Central memory CD8-positive, alpha-beta T cell (primary cell): ENCODE results near the gene EFCAB10.

Experiments used
- ATAC-seq: fragments of 150-1000 bp; cut with Tn5 transposase; replicated peaks from 2 replicates; pipeline ENCODE4 v1.10.0; 2022; ENCODE audit warnings: mild to moderate bottlenecking, moderate FRiP score, moderate number of reproducible peaks; ENCODE audit not compliant: poor library complexity, severe bottlenecking; ENCODE audit errors: extremely low read depth
- DNase-seq, 2 donors: peaks; one replicate each; pipeline ENCODE4 v3.0.0; 2021; ENCODE audit warnings: low spot score in 2 of 2
- H3K27ac Mint-ChIP-seq: one replicate; pipeline ENCODE4 v1.8.0; 2022; ENCODE audit warnings: low read depth, mild to moderate bottlenecking, moderate library complexity, mixed read lengths
- H3K27me3 Mint-ChIP-seq: one replicate; pipeline ENCODE4 v1.8.0; 2022; ENCODE audit warnings: mixed read lengths
- H3K36me3 Mint-ChIP-seq: one replicate; pipeline ENCODE4 v1.8.0; 2022; ENCODE audit warnings: mild to moderate bottlenecking, moderate library complexity, mixed read lengths; ENCODE audit not compliant: insufficient read depth
- H3K4me1 Mint-ChIP-seq: one replicate; pipeline ENCODE4 v1.8.0; 2022; ENCODE audit warnings: mixed read lengths
- H3K4me3 Mint-ChIP-seq: one replicate; pipeline ENCODE4 v1.8.0; 2022; ENCODE audit warnings: mild to moderate bottlenecking, moderate library complexity, mixed read lengths
- H3K9me3 Mint-ChIP-seq: one replicate; pipeline ENCODE4 v1.8.0; 2022; ENCODE audit warnings: mixed read lengths

EFCAB10 gene

GRCh38 chr7:105589356-105590077, 8.2 kb upstream of the EFCAB10 start:
- DNase-seq (peak in 1 of 2 donors; percentile 30), ATAC-seq (peak; percentile 93)
- H3K36me3 Mint-ChIP-seq = no peaks in the 10 kb centered on the region
- no peaks in the 10 kb centered on the region for H3K9me3 Mint-ChIP-seq
- no peak overlapping the region for H3K27ac Mint-ChIP-seq
- peaks cover 6% of the 10 kb centered on the region for H3K4me1 Mint-ChIP-seq
- H3K4me3 Mint-ChIP-seq = no peak overlapping the region
- H3K27me3 Mint-ChIP-seq = no peaks in the 10 kb centered on the region

- no peak for DNase-seq
- no peak for ATAC-seq
- no peaks in the 10 kb centered on the region for H3K27me3 Mint-ChIP-seq
- H3K36me3 Mint-ChIP-seq = no peaks in the 10 kb centered on the region
- no peaks in the 10 kb centered on the region for H3K9me3 Mint-ChIP-seq
- no peak overlapping the region for H3K4me3 Mint-ChIP-seq
- peaks cover 6% of the 10 kb centered on the region for H3K4me1 Mint-ChIP-seq
- no peak overlapping the region for H3K27ac Mint-ChIP-seq
Measured at GRCh38 chr7:105587909-105588635, 6.8 kb upstream of the EFCAB10 start.

- H3K27ac Mint-ChIP-seq = no peak overlapping the region
- ATAC-seq (no peak), DNase-seq (no peak)
- peaks cover 16% of the 10 kb centered on the region for H3K27me3 Mint-ChIP-seq
- no peaks in the 10 kb centered on the region for H3K36me3 Mint-ChIP-seq
- no peak overlapping the region for H3K4me3 Mint-ChIP-seq
- H3K4me1 Mint-ChIP-seq = peaks cover 11% of the 10 kb centered on the region
- H3K9me3 Mint-ChIP-seq = no peaks in the 10 kb centered on the region
Measured at GRCh38 chr7:105585850-105586500, 4.7 kb upstream of the EFCAB10 start.

- Mint-ChIP-seq H3K27me3 (peaks cover 21% of the 10 kb centered on the region), H3K9me3 (no peaks in the 10 kb centered on the region), H3K4me1 (peaks cover 9% of the 10 kb centered on the region), H3K36me3 (no peaks in the 10 kb centered on the region), H3K4me3 (no peak overlapping the region), H3K27ac (no peak overlapping the region)
- no peak for DNase-seq
- no peak for ATAC-seq
Measured at GRCh38 chr7:105584165-105584564, 2.9 kb upstream of the EFCAB10 start.

GRCh38 chr7:105583061-105583460, 1.8 kb upstream of the EFCAB10 start:
- H3K27ac Mint-ChIP-seq = no peak overlapping the region
- H3K36me3 Mint-ChIP-seq = no peaks in the 10 kb centered on the region
- peaks cover 21% of the 10 kb centered on the region for H3K27me3 Mint-ChIP-seq
- H3K9me3 Mint-ChIP-seq = no peaks in the 10 kb centered on the region
- ATAC-seq (no peak), DNase-seq (no peak)
- peaks cover 8% of the 10 kb centered on the region for H3K4me1 Mint-ChIP-seq
- no peak overlapping the region for H3K4me3 Mint-ChIP-seq

GRCh38 chr7:105580022-105580740, 1.1 kb downstream of the EFCAB10 start:
- peaks cover 8% of the 10 kb centered on the region for H3K4me1 Mint-ChIP-seq
- H3K27me3 Mint-ChIP-seq = peaks cover 21% of the 10 kb centered on the region
- ATAC-seq (no peak), DNase-seq (no peak)
- no peak overlapping the region for H3K27ac Mint-ChIP-seq
- no peaks in the 10 kb centered on the region for H3K36me3 Mint-ChIP-seq
- H3K4me3 Mint-ChIP-seq = no peak overlapping the region
- H3K9me3 Mint-ChIP-seq = no peaks in the 10 kb centered on the region

GRCh38 chr7:105578496-105578895, 2.8 kb downstream of the EFCAB10 start:
- H3K9me3 Mint-ChIP-seq = no peaks in the 10 kb centered on the region
- H3K4me3 Mint-ChIP-seq = no peak overlapping the region
- H3K27me3 Mint-ChIP-seq = peaks cover 21% of the 10 kb centered on the region
- ATAC-seq (no peak), DNase-seq (no peak)
- no peak overlapping the region for H3K27ac Mint-ChIP-seq
- H3K36me3 Mint-ChIP-seq = no peaks in the 10 kb centered on the region
- H3K4me1 Mint-ChIP-seq = peaks cover 8% of the 10 kb centered on the region

GRCh38 chr7:105577251-105577650, 4.0 kb downstream of the EFCAB10 start:
- Mint-ChIP-seq H3K36me3 (no peaks in the 10 kb centered on the region), H3K27me3 (peaks cover 18% of the 10 kb centered on the region), H3K4me1 (peaks cover 8% of the 10 kb centered on the region), H3K9me3 (no peaks in the 10 kb centered on the region), H3K4me3 (no peak overlapping the region), H3K27ac (no peak overlapping the region)
- no peak for ATAC-seq
- no peak for DNase-seq

GRCh38 chr7:105571891-105572290, 9.4 kb downstream of the EFCAB10 start:
- Mint-ChIP-seq H3K27ac (no peak overlapping the region), H3K4me3 (no peak overlapping the region), H3K27me3 (no peaks in the 10 kb centered on the region), H3K4me1 (no peaks in the 10 kb centered on the region), H3K9me3 (no peaks in the 10 kb centered on the region), H3K36me3 (peaks cover 18% of the 10 kb centered on the region)
- ATAC-seq (no peak), DNase-seq (no peak)

GRCh38 chr7:105567821-105568220, 13.5 kb downstream of the EFCAB10 start:
- Mint-ChIP-seq H3K9me3 (no peaks in the 10 kb centered on the region), H3K27ac (peak overlapping the region; percentile 22), H3K36me3 (peaks cover 41% of the 10 kb centered on the region), H3K4me1 (no peaks in the 10 kb centered on the region), H3K27me3 (no peaks in the 10 kb centered on the region), H3K4me3 (no peak overlapping the region)
- DNase-seq = no peak
- ATAC-seq = no peak

GRCh38 chr7:105567024-105567423, 14.3 kb downstream of the EFCAB10 start:
- no peaks in the 10 kb centered on the region for H3K9me3 Mint-ChIP-seq
- H3K4me3 Mint-ChIP-seq = no peak overlapping the region
- ATAC-seq (no peak), DNase-seq (no peak)
- no peak overlapping the region for H3K27ac Mint-ChIP-seq
- H3K27me3 Mint-ChIP-seq = no peaks in the 10 kb centered on the region
- peaks cover 46% of the 10 kb centered on the region for H3K36me3 Mint-ChIP-seq
- H3K4me1 Mint-ChIP-seq = no peaks in the 10 kb centered on the region

- no peak for DNase-seq
- H3K4me1 Mint-ChIP-seq = no peaks in the 10 kb centered on the region
- no peak overlapping the region for H3K27ac Mint-ChIP-seq
Measured at GRCh38 chr7:105565190-105565589, 16.1 kb downstream of the EFCAB10 start.

More at GRCh38 chr7:105565190-105565589, 16.1 kb downstream of the EFCAB10 start:
- Mint-ChIP-seq H3K9me3 (no peaks in the 10 kb centered on the region), H3K36me3 (peaks cover 57% of the 10 kb centered on the region), H3K4me3 (no peak overlapping the region), H3K27me3 (no peaks in the 10 kb centered on the region)
- ATAC-seq = no peak
